T-helper 1 cell treated with Interleukin-12 subunit alpha and Interleukin-12 subunit beta and Interleukin-4 antibody, amounts not matched to agents 30 μg/mL and 1 μg/mL, for 36 hours (primary cell): ENCODE data around the gene SLC24A3.

Experiments used
- H3K27ac Mint-ChIP-seq: one replicate; pipeline ENCODE4 v1.8.0; 2021; ENCODE audit warnings: mild to moderate bottlenecking, mixed read lengths
- H3K27me3 Mint-ChIP-seq: one replicate; pipeline ENCODE4 v1.8.0; 2021; ENCODE audit warnings: low read depth, mixed read lengths
- H3K36me3 Mint-ChIP-seq: one replicate; pipeline ENCODE4 v1.8.0; 2021; ENCODE audit warnings: low read depth, mixed read lengths
- H3K4me1 Mint-ChIP-seq: one replicate; pipeline ENCODE4 v1.8.0; 2021; ENCODE audit warnings: low read depth, mixed read lengths
- H3K4me3 Mint-ChIP-seq: one replicate; pipeline ENCODE4 v1.8.0; 2021; ENCODE audit warnings: mild to moderate bottlenecking, moderate library complexity, mixed read lengths
- H3K9me3 Mint-ChIP-seq: one replicate; pipeline ENCODE4 v1.8.0; 2021; ENCODE audit warnings: mixed read lengths

Gene SLC24A3

GRCh38 chr20:19601126-19601810 is 388.8 kb downstream of the SLC24A3 start:
- Mint-ChIP-seq H3K4me3 (no peak overlapping the region), H3K4me1 (no peaks in the 10 kb centered on the region), H3K36me3 (no peaks in the 10 kb centered on the region), H3K27ac (no peak overlapping the region), H3K9me3 (no peaks in the 10 kb centered on the region), H3K27me3 (no peaks in the 10 kb centered on the region)

- Mint-ChIP-seq H3K4me1 (no peaks in the 10 kb centered on the region), H3K9me3 (no peaks in the 10 kb centered on the region), H3K27me3 (no peaks in the 10 kb centered on the region), H3K36me3 (no peaks in the 10 kb centered on the region), H3K27ac (no peak overlapping the region), H3K4me3 (no peak overlapping the region)
These were observed 390.4 kb downstream of the SLC24A3 start for GRCh38 chr20:19602675-19603375.

GRCh38 chr20:19603376-19603750 is 390.9 kb downstream of the SLC24A3 start:
- H3K9me3 Mint-ChIP-seq: no peaks in the 10 kb centered on the region
- no peak overlapping the region for H3K4me3 Mint-ChIP-seq
- no peaks in the 10 kb centered on the region for H3K4me1 Mint-ChIP-seq
- H3K27ac Mint-ChIP-seq: no peak overlapping the region
- H3K27me3 Mint-ChIP-seq: no peaks in the 10 kb centered on the region
- no peaks in the 10 kb centered on the region for H3K36me3 Mint-ChIP-seq

- no peaks in the 10 kb centered on the region for H3K36me3 Mint-ChIP-seq
- H3K4me3 Mint-ChIP-seq: no peak overlapping the region
- H3K27ac Mint-ChIP-seq: no peak overlapping the region
- no peaks in the 10 kb centered on the region for H3K27me3 Mint-ChIP-seq
- H3K9me3 Mint-ChIP-seq: no peaks in the 10 kb centered on the region
- no peaks in the 10 kb centered on the region for H3K4me1 Mint-ChIP-seq
These were observed 393.5 kb downstream of the SLC24A3 start for GRCh38 chr20:19605786-19606485.

- H3K27ac Mint-ChIP-seq: no peak overlapping the region
- no peaks in the 10 kb centered on the region for H3K27me3 Mint-ChIP-seq
- H3K4me1 Mint-ChIP-seq: no peaks in the 10 kb centered on the region
- H3K4me3 Mint-ChIP-seq: no peak overlapping the region
- no peaks in the 10 kb centered on the region for H3K9me3 Mint-ChIP-seq
- no peaks in the 10 kb centered on the region for H3K36me3 Mint-ChIP-seq
These were observed 397.3 kb downstream of the SLC24A3 start for GRCh38 chr20:19609642-19610223.

- Mint-ChIP-seq H3K4me3 (no peak overlapping the region), H3K36me3 (no peaks in the 10 kb centered on the region), H3K4me1 (no peaks in the 10 kb centered on the region), H3K27me3 (no peaks in the 10 kb centered on the region), H3K9me3 (no peaks in the 10 kb centered on the region), H3K27ac (no peak overlapping the region)
These were observed 403.2 kb downstream of the SLC24A3 start for GRCh38 chr20:19615629-19616028.

GRCh38 chr20:19616081-19616480 is 403.6 kb downstream of the SLC24A3 start:
- Mint-ChIP-seq H3K9me3 (no peaks in the 10 kb centered on the region), H3K4me1 (no peaks in the 10 kb centered on the region), H3K36me3 (no peaks in the 10 kb centered on the region), H3K27ac (no peak overlapping the region), H3K4me3 (no peak overlapping the region), H3K27me3 (no peaks in the 10 kb centered on the region)

GRCh38 chr20:19616620-19617019 is 404.2 kb downstream of the SLC24A3 start:
- Mint-ChIP-seq H3K9me3 (no peaks in the 10 kb centered on the region), H3K36me3 (no peaks in the 10 kb centered on the region), H3K27ac (no peak overlapping the region), H3K4me3 (no peak overlapping the region), H3K4me1 (no peaks in the 10 kb centered on the region), H3K27me3 (no peaks in the 10 kb centered on the region)

GRCh38 chr20:19617256-19617655 is 404.8 kb downstream of the SLC24A3 start:
- Mint-ChIP-seq H3K27ac (no peak overlapping the region), H3K36me3 (no peaks in the 10 kb centered on the region), H3K9me3 (no peaks in the 10 kb centered on the region), H3K4me3 (no peak overlapping the region), H3K4me1 (no peaks in the 10 kb centered on the region), H3K27me3 (no peaks in the 10 kb centered on the region)

- Mint-ChIP-seq H3K9me3 (no peaks in the 10 kb centered on the region), H3K27me3 (no peaks in the 10 kb centered on the region), H3K4me3 (no peak overlapping the region), H3K4me1 (no peaks in the 10 kb centered on the region), H3K27ac (no peak overlapping the region), H3K36me3 (no peaks in the 10 kb centered on the region)
These were observed 406.3 kb downstream of the SLC24A3 start for GRCh38 chr20:19618711-19619110.

- Mint-ChIP-seq H3K27ac (no peak overlapping the region), H3K4me3 (no peak overlapping the region)
These were observed 407.5 kb downstream of the SLC24A3 start for GRCh38 chr20:19619904-19620430.

GRCh38 chr20:19620446-19620845 is 408.0 kb downstream of the SLC24A3 start:
- H3K27ac Mint-ChIP-seq: no peak overlapping the region
- H3K36me3 Mint-ChIP-seq: no peaks in the 10 kb centered on the region
- no peaks in the 10 kb centered on the region for H3K4me1 Mint-ChIP-seq
- H3K27me3 Mint-ChIP-seq: no peaks in the 10 kb centered on the region
- H3K9me3 Mint-ChIP-seq: peaks cover 7% of the 10 kb centered on the region
- no peak overlapping the region for H3K4me3 Mint-ChIP-seq

More at GRCh38 chr20:19619904-19620430, 407.5 kb downstream of the SLC24A3 start:
- H3K27me3 Mint-ChIP-seq: no peaks in the 10 kb centered on the region
- peaks cover 7% of the 10 kb centered on the region for H3K9me3 Mint-ChIP-seq
- no peaks in the 10 kb centered on the region for H3K36me3 Mint-ChIP-seq
- no peaks in the 10 kb centered on the region for H3K4me1 Mint-ChIP-seq

GRCh38 chr20:19621072-19621471 is 408.6 kb downstream of the SLC24A3 start:
- no peak overlapping the region for H3K27ac Mint-ChIP-seq
- no peaks in the 10 kb centered on the region for H3K27me3 Mint-ChIP-seq
- no peaks in the 10 kb centered on the region for H3K36me3 Mint-ChIP-seq
- H3K9me3 Mint-ChIP-seq: peaks cover 7% of the 10 kb centered on the region
- H3K4me1 Mint-ChIP-seq: no peaks in the 10 kb centered on the region
- H3K4me3 Mint-ChIP-seq: no peak overlapping the region

GRCh38 chr20:19624221-19624965 is 412.0 kb downstream of the SLC24A3 start:
- no peaks in the 10 kb centered on the region for H3K4me1 Mint-ChIP-seq
- H3K4me3 Mint-ChIP-seq: no peak overlapping the region
- H3K27me3 Mint-ChIP-seq: no peaks in the 10 kb centered on the region
- H3K36me3 Mint-ChIP-seq: no peaks in the 10 kb centered on the region
- peaks cover 7% of the 10 kb centered on the region for H3K9me3 Mint-ChIP-seq
- no peak overlapping the region for H3K27ac Mint-ChIP-seq
